Measurements from ENCODE around the gene LIPC.

Gene LIPC

GRCh38 chr15:58437531-58438105 lies 5.8 kb downstream of the LIPC start:
- DNase-seq: no peak

DNA sequence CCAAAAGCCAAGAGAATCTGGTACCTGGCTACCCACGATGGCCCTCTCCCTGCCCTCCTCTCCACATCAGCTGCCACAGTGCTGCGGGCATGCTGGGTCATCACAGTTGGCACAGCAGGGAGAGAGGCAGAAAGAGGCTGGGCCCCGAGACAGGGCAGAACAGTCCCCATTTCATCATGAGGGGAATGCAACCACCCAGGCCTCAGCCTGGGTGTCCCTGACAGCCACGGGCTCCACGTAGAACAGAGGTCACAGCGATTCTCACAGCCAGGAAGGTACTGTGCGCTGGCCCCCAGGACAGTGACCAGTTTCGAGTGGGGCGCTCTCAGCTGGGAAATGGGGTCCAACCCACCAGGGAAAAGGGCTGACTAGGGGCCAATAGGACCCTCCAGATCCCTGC lies 6.3 kb downstream of the LIPC start:
- DNase-seq: no peak

GRCh38 chr15:58438956-58439355 lies 7.2 kb downstream of the LIPC start:
- no peak for DNase-seq

DNA sequence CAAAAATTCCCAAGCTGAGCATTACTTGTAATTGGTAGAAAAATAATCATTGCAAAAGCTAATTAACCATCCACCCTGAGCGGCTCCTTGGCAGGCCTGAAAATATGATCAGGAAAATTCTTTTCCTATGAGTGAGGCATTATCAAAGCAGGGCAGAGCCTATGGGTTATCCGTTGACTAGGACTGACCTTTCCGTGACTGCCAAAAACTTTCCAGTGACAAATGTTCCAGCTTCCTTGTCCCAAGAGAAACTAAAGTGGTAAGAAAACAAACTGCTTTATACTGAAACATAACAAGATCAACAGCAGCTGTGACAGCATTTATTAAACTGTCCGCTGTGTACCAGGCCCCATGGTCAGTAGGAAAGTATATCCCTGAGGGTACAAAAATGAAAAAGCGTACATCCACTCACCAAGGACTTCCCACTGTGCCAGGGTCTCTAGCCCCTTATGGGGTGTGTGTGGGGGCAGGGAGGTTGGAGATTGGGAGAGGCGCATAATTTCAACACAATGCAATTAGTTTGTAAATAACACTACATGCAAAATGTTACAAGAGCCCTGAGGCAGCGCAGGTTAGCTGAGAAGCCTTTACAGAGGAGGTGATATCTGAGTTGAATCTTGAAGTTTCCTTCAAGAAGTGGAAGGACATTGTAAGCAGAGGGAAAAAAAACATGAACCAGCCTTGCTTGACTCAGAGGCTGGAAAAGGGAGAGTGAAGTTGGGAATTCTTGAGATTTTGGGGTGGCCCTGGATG lies 8.5 kb downstream of the LIPC start:
- DNase-seq: no peak

DNA sequence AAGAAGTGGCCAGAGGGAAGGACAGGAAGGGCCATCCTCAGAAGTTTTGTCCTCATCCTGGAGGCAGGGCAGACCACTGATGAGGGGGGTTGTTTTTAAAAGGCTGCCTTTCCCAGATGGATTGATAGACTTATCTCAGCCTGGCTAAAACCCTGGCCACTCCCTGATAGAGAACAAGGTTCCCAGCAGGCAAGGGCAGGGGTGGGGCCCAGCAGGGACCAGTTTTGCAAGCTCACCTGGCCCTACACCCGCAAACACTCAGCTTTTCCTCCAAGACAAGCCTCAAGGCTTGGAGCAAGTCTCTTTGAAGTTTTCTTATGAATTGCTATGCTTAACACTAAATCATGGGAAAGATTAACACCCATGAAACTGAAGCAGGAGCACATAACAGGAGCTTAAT lies 9.1 kb downstream of the LIPC start:
- DNase-seq: no peak

DNA sequence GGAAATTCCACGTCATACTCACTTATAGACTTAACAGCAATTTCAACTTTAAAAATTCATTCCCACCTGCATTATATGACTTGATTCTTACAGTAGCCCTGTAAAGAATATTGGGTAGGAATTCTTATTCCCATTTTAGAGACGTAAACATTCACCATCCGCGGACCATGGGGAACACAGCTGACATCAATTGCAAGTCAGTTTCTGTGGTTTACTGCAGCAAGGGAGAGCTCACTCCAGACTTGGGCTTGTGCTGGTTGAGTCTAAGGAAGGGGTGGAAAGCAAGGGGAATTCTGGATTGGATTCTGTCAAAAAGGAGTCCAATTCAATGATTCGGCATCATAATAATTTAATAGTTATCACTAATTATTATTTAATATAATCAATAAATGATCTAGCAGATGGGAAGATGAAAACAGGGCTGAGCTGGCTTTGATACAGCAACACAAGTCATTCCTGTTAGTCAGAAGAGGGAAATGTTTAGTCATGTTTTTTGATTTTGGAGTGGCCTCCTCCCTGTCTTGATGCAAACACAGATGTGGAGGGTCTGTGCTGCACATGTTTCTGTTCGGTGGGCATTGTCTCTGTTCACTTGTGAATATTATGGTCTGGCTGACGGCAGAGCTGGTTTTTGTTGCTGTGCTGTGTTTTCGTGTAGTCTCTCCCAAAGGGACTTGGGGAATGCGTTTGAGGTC lies 9.7 kb downstream of the LIPC start:
- DNase-seq: no peak

- no peak for DNase-seq
Observed at GRCh38 chr15:58442122-58442521, 10.3 kb downstream of the LIPC start.

GRCh38 chr15:58443308-58443707 lies 11.5 kb downstream of the LIPC start:
- DNase-seq: no peak

DNA sequence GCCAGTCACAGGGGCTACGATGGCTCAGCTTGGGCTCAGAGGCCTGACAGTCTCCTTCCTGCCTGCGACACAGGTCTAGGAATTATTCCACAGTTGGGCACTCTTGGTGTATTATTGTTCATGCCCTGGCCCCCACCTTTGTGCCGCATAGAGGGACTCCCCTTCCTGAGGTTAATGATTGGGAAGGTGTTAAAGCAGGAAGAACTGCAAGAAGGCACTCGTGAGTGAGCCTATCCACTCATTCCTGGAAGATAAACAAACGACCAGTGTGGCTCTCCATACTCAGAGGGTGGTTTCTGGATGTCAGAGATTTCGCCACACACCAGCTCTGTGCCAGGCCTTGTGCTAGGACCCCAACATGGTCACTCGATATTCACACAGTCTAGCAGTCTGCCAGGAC lies 12.3 kb downstream of the LIPC start:
- no peak for DNase-seq

DNA sequence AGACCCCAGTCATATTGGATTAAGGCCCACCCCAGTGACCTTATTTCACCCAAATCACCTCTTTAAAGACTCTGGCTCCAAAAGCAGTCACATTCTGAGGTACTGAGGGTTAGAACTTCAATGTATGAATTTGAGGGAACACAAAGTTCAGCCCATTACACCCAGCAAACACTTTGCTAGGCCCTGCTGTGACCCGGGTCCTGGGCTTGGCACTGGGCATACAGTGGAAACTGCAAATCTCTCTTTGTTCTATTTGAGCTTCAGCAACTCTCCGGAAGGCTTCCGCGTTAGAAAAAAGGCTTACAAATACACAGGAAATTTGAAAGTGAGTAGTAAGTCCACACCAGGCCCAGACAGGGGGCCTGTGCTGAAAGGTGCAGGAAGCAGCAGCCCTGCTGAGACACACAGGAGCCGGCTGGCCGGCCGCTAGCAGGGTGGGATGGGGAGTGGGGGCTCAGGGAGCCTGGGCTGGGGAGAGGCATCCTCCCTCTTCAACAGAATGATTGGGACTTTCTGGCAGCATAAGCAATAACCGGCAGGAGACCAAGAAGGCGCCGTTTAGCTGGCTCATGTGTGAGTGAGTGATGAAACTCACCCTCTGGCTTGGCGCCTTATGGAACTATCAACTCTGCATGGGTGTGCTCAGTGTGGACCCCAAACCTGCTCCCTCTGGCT lies 13.0 kb downstream of the LIPC start:
- no peak for DNase-seq

GRCh38 chr15:58445865-58446264 lies 14.1 kb downstream of the LIPC start:
- no peak for DNase-seq

- DNase-seq: no peak
Observed at GRCh38 chr15:58446521-58446920, 14.7 kb downstream of the LIPC start.

- DNase-seq: no peak
Observed at GRCh38 chr15:58447271-58448010, 15.7 kb downstream of the LIPC start.

DNA sequence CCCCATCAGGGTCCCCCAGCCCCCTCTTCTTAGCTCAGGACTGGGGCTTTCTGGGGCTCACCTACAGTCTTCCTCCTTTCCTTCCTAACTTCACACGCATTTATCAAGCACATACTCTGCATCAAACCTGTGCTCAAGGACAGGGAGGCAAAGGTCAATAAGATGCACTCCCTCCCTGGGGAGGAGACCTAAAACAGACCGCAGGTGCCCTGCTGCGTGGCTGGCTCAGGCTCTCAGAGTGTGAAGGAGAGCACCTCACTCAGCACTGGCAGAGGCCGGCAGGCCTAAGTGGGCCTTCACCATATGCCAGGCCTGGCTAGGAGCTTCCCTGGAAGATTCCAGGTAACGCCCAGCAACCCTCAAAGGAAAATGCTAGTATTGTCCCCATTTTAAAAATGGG lies 16.5 kb downstream of the LIPC start:
- DNase-seq: no peak

DNA sequence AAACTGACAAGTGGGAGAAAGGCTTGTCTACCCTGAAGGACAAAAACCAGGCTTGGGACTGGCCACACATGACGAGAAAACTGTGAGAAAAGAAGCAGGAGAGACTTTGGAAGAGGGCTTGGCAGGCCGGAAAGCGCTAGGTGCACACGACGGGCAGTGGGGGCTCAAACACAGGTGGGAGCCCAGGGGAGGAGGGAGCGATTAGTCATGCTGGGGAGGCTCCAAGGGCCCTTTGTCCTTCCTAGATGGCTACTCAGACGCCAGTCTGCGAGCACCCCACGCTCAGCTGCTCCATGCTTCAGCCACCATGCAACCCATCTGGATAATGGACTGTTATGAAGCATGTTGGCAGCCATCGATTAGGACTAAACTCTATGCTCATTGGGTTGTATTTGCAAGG lies 17.1 kb downstream of the LIPC start:
- DNase-seq: no peak

- no peak for DNase-seq
Observed at GRCh38 chr15:58451826-58452225, 20.0 kb downstream of the LIPC start.

GRCh38 chr15:58452775-58453174 lies 21.0 kb downstream of the LIPC start:
- no peak for DNase-seq

DNA sequence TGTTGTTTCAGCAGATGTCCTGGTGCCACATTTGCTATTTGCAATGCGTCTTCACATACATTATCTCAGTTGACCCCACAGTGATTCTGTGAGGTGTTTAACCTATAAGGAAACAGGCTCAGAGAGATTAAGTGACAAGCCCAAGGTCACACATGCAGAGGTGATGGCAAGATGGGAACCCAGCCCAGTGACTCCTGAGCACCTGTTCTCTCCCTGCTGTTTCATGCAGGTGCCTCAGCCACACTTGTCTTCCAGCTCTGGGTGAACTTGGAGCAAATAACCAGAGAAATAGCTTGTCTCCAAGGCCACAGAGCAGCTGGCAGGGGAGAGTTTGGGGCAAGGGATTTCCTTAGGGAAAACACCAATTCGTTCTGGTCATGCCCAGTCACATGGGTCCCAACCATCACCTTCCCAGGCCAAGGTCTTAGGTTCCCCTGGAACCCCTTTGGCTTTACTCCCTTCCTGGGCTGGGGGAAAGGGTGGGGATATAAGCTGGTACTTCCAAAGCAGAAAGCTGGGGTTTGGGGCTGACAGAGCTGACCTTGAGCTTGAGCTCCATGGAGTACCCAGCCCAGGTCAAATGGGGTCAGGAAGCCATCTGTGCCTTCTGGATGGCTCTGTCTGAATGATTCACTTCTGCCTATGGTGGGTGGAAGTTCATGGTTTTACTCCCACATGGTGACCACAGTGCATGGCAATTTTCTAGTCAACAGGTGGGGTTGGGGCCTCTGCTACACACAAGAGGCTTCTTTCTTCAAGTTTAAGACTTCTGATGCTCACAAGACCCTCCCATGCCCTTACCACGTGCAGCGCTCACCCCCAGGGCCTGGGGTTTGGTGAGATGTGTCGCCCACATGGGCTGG lies 22.4 kb downstream of the LIPC start:
- DNase-seq: no peak

GRCh38 chr15:58454950-58455401 lies 23.2 kb downstream of the LIPC start:
- DNase-seq: no peak

DNA sequence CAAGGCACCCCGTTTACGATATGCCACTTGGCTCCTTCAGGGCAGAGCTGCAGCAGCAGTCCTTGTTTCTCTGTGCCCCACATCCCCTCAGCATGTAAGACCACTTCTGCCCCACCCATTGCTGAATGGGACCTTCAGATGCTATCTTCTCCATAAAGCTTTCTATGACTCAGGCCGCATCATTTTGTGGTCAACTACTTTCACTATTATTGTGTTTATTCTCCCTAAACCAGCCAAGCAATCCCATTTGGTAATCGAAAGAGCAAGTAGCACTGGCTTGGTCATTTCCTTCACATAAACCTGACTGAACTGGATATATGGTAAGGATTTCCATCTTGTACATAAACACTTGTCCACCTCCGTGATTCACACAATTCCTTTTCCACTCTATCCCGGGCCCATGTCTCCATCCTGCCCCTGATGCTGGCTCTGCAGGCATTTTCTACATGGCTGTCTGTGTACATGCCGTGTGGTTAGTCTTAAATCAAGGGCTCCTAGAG lies 25.7 kb downstream of the LIPC start:
- no peak for DNase-seq

- DNase-seq: no peak
Observed at GRCh38 chr15:58458076-58458475, 26.3 kb downstream of the LIPC start.

- no peak for DNase-seq
Observed at GRCh38 chr15:58459045-58459444, 27.3 kb downstream of the LIPC start.
